Lung (tissue), 12 donors: ENCODE data around the gene PRR30. TPM values are rescaled to one million over a fixed set of nuclear protein-coding genes. Genes with fewer than 3 reads are reported as not detected.

Experiments
- ATAC-seq: fragments of 200-7000 bp; cut with Tn5 transposase; one replicate; pipeline ENCODE4 v1.9.1; 2020; ENCODE audit warnings: moderate number of reproducible peaks; ENCODE audit not compliant: insufficient read depth, low FRiP score
- DNase-seq, 3 donors: peaks; one replicate each; pipeline ENCODE4 v3.0.0-alpha.2; 2013 to 2017
- H3K27ac ChIP-seq, 2 donors: one replicate each; pipeline ENCODE4 v1.5.1; 2013; ENCODE audit warnings: mild to moderate bottlenecking in 2 of 2, moderate library complexity in 2 of 2, control low read depth in 1 of 2, inconsistent platforms in 1 of 2, low read depth in 1 of 2, low read length in 1 of 2
- H3K27me3 ChIP-seq, 3 donors: one replicate each; pipeline ENCODE4 v1.5.1; 2013; ENCODE audit warnings: low read length in 2 of 3; ENCODE audit not compliant: control insufficient read depth in 3 of 3, insufficient read depth in 3 of 3
- H3K36me3 ChIP-seq, 4 donors: one replicate each; pipeline ENCODE4 v1.5.1; 2013; ENCODE audit warnings: low read length in 4 of 4, mild to moderate bottlenecking in 1 of 4, moderate library complexity in 1 of 4; ENCODE audit not compliant: control insufficient read depth in 4 of 4, insufficient read depth in 4 of 4
- H3K4me1 ChIP-seq, 5 donors: one replicate each; pipeline ENCODE4 v1.5.1; 2013; ENCODE audit warnings: low read length in 5 of 5, mild to moderate bottlenecking in 2 of 5, moderate library complexity in 1 of 5; ENCODE audit not compliant: control insufficient read depth in 5 of 5, insufficient read depth in 5 of 5
- H3K4me3 ChIP-seq: one replicate; pipeline ENCODE4 v1.5.1; 2013; ENCODE audit warnings: mild to moderate bottlenecking, control low read depth, moderate library complexity
- H3K9ac ChIP-seq, 2 donors: one replicate each; pipeline ENCODE4 v1.5.1; 2013; ENCODE audit warnings: low read length in 2 of 2, control low read depth in 1 of 2; ENCODE audit not compliant: insufficient read depth in 1 of 2
- H3K9me3 ChIP-seq, 4 donors: one replicate each; pipeline ENCODE4 v1.5.1; 2013; ENCODE audit warnings: low read length in 3 of 4, mild to moderate bottlenecking in 1 of 4, moderate library complexity in 1 of 4; ENCODE audit not compliant: control insufficient read depth in 4 of 4, insufficient read depth in 3 of 4
- CTCF ChIP-seq: IDR thresholded peaks from 2 replicates; pipeline ENCODE4 v1.5.1; 2012; ENCODE audit warnings: mild to moderate bottlenecking; ENCODE audit errors: control extremely low read depth, extremely low read depth
- WGBS, 2 donors: extraction: QIAGEN DNeasy Blood & Tissue Kit; methylation state at CpG; one replicate each; pipeline ENCODE4 v1.1.7; 2013; 5-methylcytosine and 5-hydroxymethylcytosine counted together
- polyA plus RNA-seq, 2 donors: library from polyadenylated mRNA; stranded (reverse); fragments of 200-250 nt; gene quantifications; one replicate each; pipeline ENCODE4 v1.2.1, GENCODE V29; 2013
- total RNA-seq, 2 donors: library from RNA; depleted of rRNA in 1 of 2; stranded (reverse); fragments of >200 nt in 1 of 2; gene quantifications; one replicate each; pipeline ENCODE4 v1.2.1, GENCODE V29; 2014 to 2021
- donor health status: control.
- donor health status: control.
- donor health status: Bipolar disorder and iron deficiency.
- donor health status: healthy.
- donor health status: DM: yes; HTN: yes; CAD: no.

PRR30 gene
- total and polyA plus RNA-seq, 4 donors = not detected

DNA sequence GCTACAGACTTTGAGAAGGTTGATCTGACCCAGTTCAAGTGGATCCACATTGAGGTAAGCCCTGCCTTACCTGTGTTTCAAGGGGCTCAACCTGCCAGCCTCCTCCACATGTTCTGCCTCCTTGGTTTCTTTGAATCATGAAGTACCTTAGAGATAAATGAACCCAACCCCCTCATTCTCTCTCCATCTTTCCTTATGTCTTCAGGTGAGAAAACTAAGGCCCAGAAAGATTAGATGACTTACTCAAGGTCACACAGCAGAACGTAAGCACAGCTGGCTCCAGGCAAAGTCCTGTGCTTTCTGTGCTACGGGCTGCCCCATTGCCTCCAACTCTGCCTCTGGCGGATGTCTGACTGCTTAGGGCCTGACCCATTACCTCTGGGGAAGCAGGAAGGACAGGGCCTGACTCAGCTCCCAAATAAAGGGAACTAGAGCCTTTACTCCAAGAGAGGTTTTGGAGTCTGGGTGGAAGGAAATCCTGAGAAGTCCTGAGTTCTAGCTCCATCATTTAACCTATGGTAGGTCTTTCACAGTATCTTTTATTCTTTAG, 42.4 kb downstream of the PRR30 start:
- peaks cover 0 to 2% (median 0%) of the 10 kb centered on the region in 4 donors for H3K36me3 ChIP-seq
- H3K4me3 ChIP-seq = no peak overlapping the region
- H3K4me1 ChIP-seq = peaks cover 0 to 10% (median 7%) of the 10 kb centered on the region in 5 donors
- no peak for TF ChIP-seq CTCF
- H3K27me3 ChIP-seq = no peaks in the 10 kb centered on the region
- H3K9me3 ChIP-seq = no peaks in the 10 kb centered on the region
- no peak overlapping the region for H3K9ac ChIP-seq
- DNase-seq (no peak), ATAC-seq (no peak)
- WGBS, 2 donors = 53 to 74% methylated on average over 3 of the region's 3 CpGs
- peak overlapping the region in 1 of 2 donors; percentile 5 for H3K27ac ChIP-seq

DNA sequence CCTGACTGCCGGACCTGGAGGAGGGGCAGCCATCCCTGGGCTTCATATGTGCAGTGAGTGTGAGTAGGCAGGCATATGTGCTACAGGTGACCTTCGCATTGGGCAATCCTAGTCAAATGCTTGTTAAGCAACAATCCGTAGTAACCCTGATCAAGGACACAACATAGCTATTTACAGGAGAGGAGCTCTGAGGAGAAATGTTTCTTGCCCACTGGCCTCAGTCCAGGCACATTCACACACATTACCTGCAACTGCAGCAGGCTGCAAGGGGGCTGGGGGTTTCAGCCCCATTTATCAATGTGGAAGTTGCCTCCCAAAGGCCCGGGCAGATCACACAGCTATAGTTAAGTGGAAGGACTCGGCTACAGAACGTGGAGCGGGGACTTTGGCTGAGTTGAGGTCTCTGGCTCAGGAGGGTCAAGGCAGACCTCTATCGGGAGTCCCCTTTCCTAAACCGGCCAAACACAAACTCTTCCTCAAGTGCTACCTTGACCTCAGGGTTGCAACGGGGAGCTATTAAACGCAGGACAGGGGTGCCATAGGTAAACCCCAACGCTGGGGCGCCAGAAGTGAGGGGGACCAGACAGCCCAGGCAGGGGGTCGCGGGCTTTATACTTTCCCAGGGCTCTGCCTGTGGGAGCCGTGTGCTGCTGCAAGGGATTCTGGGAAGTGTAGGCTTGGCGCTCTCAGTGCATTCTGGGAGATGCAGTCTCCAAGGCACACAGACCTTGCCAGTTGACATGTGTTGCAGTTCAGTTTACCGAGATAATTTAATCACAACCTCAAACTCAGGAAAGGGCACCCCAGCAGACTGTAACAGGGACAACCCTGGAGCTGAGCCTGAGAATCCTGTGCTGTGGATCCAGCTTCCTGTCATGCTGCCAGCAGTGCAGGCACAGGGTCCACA, 43.2 kb downstream of the PRR30 start:
- DNase-seq (peak; percentile 67 to 78 (median 74)), ATAC-seq (peak; percentile 73)
- WGBS, 2 donors = 25 to 26% methylated on average over 18 of the region's 18 CpGs
- TF ChIP-seq CTCF = no peak
- Histone ChIP-seq H3K36me3 (peaks cover 0 to 4% (median 0%) of the 10 kb centered on the region in 4 donors), H3K9me3 (no peaks in the 10 kb centered on the region), H3K4me1 (peaks cover 0 to 10% (median 7%) of the 10 kb centered on the region in 5 donors), H3K27ac (peak overlapping the region in 1 of 2 donors; percentile 17), H3K9ac (no peak overlapping the region), H3K27me3 (no peaks in the 10 kb centered on the region), H3K4me3 (peak overlapping the region; percentile 1)

- 85 to 88% methylated on average over 2 of the region's 2 CpGs for WGBS, 2 donors
- ATAC-seq (no peak), DNase-seq (no peak)
- no peak for TF ChIP-seq CTCF
- Histone ChIP-seq H3K27ac (no peak overlapping the region), H3K36me3 (peaks cover 0 to 4% (median 0%) of the 10 kb centered on the region in 4 donors), H3K9ac (no peak overlapping the region), H3K27me3 (no peaks in the 10 kb centered on the region), H3K4me1 (peaks cover 0 to 10% (median 7%) of the 10 kb centered on the region in 5 donors), H3K9me3 (no peaks in the 10 kb centered on the region), H3K4me3 (no peak overlapping the region)
Observed at GRCh38 chr2:27095427-27095744, 43.8 kb downstream of the PRR30 start.
